T1000 (cell line): ENCODE results near the gene OR52E5.
A peak's percentile ranks its signal among the peaks of the same experiment; 100 is the strongest.

ENCODE experiments used
- DNase-seq: peaks from one replicate; lab custom pipeline; 2025; ENCODE audit warnings: mixed read lengths; lab: John Stamatoyannopoulos, UW

OR52E5 gene

GRCh38 chr11:5892908-5893307 lies at the start of gene OR52E5:
Gene OR52E5, plus strand, starts transcription at chr11:5893208. Its CDS starts 7,569 bp downstream, at chr11:5900777.
- DNase-seq, result no peak

- no peak for DNase-seq
Observed at GRCh38 chr11:5846701-5847100, 46.3 kb upstream of the OR52E5 start.

GRCh38 chr11:5847711-5848110 lies 45.3 kb upstream of the OR52E5 start:
- DNase-seq, result no peak

DNA sequence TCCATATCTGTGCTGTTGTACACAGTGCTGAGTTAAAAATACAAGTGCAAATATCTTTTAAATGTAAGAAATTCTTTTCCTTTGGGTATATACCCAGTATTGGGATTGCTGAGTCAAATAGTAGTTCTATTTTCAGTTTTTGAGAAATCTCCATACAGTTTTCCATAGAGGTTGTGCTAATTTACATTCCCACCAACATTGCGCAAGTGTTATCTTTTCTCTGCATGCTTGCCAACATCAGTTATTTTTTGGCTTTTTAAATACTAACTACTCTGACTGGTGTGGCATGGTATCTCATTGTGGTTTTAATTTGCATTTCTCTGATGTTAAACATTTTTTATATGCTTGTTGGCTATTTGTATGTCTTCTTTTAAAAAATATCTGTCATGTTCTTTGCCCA lies 42.0 kb upstream of the OR52E5 start:
- DNase-seq, result no peak

- DNase-seq, result no peak
Observed at GRCh38 chr11:5857590-5857989, 35.4 kb upstream of the OR52E5 start, which contains the start of gene OR52E8. Gene OR52E8, minus strand, starts transcription at chr11:5857690. Its CDS starts 0 bp downstream, at chr11:5857690.

DNA sequence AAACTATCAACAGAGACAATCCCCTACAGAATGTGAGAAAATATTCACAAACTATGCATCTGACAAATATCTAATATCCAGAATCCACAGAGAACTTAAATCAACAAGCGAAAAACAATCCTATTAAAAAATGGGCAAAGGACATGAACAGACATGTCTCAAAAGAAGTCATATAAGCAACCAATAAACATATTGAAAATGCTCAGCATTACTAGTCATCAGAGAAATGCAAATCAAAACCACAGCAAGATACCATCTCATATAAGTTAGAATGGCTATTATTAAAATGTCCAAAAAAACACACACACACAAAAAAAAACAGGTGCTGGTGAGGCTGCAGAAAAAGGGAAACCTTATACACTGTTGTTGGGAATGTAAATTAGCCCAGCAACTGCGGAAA lies 27.2 kb upstream of the OR52E5 start:
- DNase-seq, result no peak

DNA sequence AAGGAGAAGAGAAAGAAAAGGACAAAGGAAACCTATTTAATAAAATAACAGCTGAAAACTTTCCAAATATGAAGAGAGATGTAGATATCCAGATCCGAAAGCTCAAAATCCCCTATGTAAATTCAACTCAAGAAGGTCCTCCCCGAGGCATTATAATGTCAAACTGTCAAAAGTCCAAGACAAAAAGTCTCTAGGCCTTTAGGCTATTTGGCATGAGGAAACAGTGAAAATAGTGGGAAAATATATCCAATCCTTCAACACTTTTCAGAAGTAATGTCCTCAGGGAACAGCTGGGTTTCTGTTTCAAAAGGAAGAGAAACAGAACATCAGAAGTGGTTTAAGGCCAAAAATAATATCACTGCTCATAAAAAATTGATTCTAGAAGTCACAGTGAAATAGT lies 14.4 kb upstream of the OR52E5 start:
- DNase-seq, result no peak

DNA sequence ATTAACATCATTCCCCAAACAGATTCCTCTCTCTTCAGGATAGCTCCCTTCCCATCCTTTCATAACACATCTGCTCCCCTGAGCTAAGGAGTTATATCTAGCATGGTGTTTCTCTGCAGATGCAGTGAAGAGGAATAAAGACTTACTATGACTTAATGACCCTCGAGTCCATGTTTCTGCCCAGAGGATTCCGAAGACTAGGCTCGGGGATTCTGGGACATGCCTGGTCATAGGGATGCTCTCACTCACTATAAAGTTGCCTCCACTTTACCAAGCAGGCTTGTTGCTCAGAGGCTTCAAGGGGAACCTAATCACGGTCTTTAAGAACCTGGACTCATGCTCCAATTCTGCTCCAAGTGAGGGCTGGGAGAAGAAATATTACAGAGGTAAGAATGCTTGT lies 12.7 kb upstream of the OR52E5 start, which contains the start of gene OR52E4:
Gene OR52E4 (plus strand): TSS at position 301 of the 400 bp plus-strand sequence. CDS start 3,664 bp downstream, outside the sequence.
- no peak for DNase-seq

DNA sequence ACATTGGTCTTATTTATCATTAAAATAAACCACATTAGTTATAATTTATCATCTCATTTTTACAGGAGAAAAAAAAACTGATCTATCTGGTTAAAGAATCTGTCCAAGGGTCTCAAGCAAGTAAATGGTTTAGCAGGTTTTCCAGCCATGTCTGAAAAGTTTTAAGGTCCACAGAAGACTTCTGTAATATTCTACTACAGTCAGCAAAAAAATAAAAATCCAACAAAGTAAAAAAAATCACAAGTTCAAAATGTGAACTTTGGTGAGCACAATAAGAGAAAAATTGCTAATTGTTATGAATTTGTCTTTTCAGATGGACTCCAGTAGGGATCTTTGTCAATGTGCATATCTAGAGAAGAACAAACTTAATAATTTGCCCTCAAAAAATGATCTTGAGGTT lies 11.3 kb upstream of the OR52E5 start:
- DNase-seq, result no peak

- no peak for DNase-seq
Observed at GRCh38 chr11:5887172-5887571, 5.8 kb upstream of the OR52E5 start.

DNA sequence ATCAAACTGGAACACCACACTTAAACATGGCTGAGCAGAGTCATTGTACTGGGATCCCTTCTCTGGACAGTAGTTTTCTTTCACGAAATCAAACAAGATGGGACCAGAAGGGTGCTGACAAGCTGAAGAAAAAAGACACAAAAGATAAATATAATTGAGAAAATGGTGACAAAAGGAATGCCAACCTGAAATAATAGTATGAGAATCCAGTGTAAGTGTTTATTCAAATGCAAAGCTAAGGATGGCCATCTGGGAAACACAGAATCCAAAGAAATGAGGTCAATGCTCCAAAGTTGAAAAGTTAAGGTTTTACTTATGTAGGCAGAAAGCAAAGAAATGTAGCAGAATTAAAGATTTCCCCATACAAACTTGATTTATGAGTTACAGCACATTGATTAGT lies 5.3 kb upstream of the OR52E5 start:
- DNase-seq, result no peak

DNA sequence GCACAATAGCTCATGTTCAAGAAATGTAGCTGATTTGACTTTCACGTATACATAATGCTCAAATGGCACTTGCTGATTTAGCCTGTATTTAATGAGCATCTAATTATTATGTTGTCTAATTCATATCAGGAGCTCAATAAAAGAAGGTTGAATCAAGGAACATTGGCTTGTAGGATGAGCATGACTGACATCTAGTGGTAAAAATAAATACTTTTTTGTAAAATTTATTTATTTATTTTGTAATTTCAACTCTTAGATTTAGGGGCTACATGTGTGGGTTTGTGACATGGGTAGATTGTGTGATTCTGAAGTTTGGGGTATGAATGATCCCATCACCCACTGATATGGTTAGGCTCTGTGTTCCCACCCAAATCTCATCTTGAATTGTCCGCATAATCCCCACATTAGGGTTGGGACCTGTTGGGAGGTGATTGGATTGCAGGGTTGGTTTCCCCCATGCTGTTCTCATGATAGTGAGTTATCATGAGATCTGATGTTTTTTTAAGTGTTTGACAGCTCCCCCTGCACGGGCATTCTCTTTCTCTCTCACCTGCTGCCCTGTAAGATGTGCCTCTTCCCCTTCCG lies 1.7 kb upstream of the OR52E5 start:
- DNase-seq, result no peak

DNA sequence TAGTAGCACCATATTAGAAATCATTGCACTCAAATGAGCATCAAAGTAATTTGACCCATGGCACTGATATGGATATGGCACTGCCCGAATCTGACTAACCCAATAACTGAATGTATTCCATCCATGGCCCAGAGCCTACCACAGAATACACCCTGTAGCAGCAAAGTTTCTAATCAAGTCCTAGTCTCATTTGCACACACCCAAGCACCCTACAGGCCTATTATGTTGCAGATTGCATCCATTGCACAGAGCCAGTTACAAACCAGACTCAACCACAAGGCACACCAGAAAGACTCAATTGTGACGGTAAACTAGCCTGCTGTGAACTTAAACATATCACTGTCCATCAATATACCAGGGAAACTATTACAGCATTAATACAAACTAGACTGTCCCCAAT lies 6.5 kb downstream of the OR52E5 start:
- DNase-seq, result no peak

- no peak for DNase-seq
Observed at GRCh38 chr11:5910540-5910939, 17.5 kb downstream of the OR52E5 start.

DNA sequence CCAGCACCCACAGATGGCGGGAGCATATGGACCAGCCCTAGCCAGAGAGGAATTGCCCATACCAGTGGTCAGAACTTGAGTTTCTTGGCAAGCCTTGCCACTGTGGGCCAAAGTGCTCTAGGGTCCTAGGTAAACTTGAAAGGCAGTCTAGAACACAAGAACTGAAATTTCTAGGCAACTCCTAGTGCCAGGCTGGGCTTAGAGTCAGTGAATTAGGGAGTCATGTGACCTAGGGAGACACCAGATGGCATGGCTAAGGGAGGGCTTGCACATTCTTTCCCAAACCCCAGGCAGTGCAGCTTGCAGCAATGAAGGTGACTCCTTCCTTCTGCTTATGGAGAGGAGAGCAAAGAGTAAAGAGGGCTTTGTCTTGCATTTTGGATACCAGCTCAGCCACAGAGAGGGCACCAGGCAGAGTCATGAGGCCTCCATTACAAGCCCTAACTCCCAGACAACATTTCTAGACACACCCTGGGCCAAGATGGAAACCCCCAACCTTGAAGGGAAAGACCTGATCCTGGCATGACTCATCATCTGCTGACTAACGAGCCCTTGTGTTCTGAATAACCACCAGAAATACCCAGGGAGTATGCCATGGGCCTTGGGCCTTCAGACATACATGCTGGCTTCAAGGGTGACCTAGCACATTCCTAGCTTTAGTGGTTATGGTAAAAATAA lies 29.9 kb downstream of the OR52E5 start:
- peak; percentile 20 for DNase-seq

- DNase-seq, result no peak
Observed at GRCh38 chr11:5923427-5923776, 30.4 kb downstream of the OR52E5 start.

DNA sequence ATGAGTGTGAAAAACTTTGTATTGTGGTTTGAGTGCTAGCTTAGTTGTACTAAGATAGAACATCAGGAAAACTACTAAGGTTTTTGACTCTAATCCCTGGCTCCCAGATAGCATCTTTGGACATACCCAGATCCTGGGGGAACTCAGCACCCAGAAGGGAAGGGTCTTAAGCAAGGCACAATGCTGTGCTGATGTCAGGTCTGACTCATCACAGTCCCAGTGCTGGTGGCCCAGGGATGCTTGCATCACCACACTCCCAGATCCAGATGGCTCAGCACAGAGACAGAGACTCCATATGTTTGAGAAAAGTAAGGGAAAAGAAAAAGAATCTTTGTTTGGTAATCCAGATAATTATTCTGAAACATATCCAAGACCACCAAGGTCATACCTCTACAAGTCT lies 30.8 kb downstream of the OR52E5 start:
- no peak for DNase-seq

GRCh38 chr11:5928271-5928670 lies 35.3 kb downstream of the OR52E5 start:
- DNase-seq, result no peak

- no peak for DNase-seq
Observed at GRCh38 chr11:5928811-5929210, 35.8 kb downstream of the OR52E5 start.

DNA sequence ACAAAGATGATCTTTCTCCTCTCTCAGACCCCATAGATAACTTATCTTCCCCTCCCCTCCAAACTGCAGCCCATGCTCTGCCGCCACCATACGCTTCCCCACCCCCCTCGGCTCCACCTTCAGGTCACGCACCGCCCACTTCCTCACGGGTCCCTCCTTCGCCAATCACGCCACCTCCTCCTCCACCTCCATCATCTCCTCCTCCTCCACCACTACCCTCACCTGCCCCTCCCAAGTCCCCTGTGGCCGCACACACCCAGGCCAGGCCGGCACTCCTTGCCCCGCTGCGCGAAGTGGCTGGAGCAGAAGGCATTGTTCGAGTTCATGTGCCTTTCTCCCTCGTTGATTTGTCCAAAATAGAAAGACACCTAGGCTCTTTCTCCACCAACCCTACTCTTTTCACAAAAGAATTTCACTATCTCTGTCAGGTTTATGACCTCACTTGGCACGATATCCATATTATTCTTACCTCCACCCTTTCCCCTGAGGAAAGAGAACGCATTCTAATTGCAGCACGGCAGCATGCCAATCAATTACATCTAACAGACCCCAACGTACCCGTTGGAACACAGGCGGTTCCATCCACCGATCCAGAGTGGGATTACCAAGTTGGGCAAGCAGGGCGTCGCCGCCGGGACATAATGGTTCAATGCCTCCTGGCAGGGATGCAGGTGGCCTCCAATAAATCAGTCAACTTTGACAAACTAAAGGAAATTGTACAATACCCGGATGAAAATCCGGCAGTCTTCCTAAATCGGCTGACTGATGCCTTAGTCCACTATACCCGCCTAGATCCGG lies 36.8 kb downstream of the OR52E5 start:
- DNase-seq, result no peak

GRCh38 chr11:5930614-5931013 lies 37.6 kb downstream of the OR52E5 start:
- no peak for DNase-seq

GRCh38 chr11:5931061-5931460 lies 38.1 kb downstream of the OR52E5 start:
- no peak for DNase-seq

- no peak for DNase-seq
Observed at GRCh38 chr11:5932671-5933070, 39.7 kb downstream of the OR52E5 start.
